Mucosa of stomach (tissue), 1 donor: ENCODE data around the gene GORASP2.

Source experiments
- H3K27me3 ChIP-seq: one replicate; pipeline ENCODE4 v1.7.0; 2013; ENCODE audit warnings: mild to moderate bottlenecking, low read length; ENCODE audit not compliant: control insufficient read depth, insufficient read depth
- H3K36me3 ChIP-seq: one replicate; pipeline ENCODE4 v1.7.0; 2013; ENCODE audit warnings: low read length; ENCODE audit not compliant: control insufficient read depth, insufficient read depth
- H3K4me1 ChIP-seq: one replicate; pipeline ENCODE4 v1.7.0; 2013; ENCODE audit warnings: mild to moderate bottlenecking, low read length; ENCODE audit not compliant: control insufficient read depth, insufficient read depth
- H3K4me3 ChIP-seq: one replicate; pipeline ENCODE4 v1.7.0; 2013; ENCODE audit warnings: low read length
- H3K9ac ChIP-seq: one replicate; pipeline ENCODE4 v1.7.0; 2013; ENCODE audit warnings: mild to moderate bottlenecking, low read length, moderate library complexity
- H3K9me3 ChIP-seq: one replicate; pipeline ENCODE4 v1.7.0; 2013; ENCODE audit warnings: mild to moderate bottlenecking, low read length, moderate library complexity; ENCODE audit not compliant: control insufficient read depth
- donor health status: Pancreatic carcinoma.

The GORASP2 gene

DNA sequence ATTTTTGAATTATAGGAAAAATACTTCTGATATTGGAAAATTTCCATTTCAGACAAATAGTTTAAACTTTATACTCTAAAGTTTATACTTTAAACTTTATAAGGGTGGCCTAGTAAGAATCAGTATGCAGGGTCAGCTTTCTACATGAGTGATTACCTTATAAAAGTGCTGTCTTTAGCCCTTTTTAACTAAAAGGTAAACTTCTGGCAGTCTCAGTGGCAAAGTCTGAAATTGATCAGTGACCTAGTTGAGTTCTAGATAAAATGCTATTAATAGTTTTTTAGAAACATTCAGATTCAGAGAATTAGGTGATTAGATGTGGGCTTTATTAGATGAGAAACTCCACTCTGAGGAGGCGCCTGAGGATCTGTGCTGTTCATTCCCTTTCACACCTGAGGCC, 15.5 kb downstream of the GORASP2 start:
- Histone ChIP-seq H3K4me1 (no peaks in the 10 kb centered on the region), H3K9me3 (no peaks in the 10 kb centered on the region), H3K36me3 (no peaks in the 10 kb centered on the region), H3K4me3 (no peak overlapping the region), H3K27me3 (no peaks in the 10 kb centered on the region), H3K9ac (no peak overlapping the region)

GRCh38 chr2:170949415-170949814, 20.4 kb downstream of the GORASP2 start:
- H3K36me3 ChIP-seq: no peaks in the 10 kb centered on the region
- no peaks in the 10 kb centered on the region for H3K27me3 ChIP-seq
- H3K9ac ChIP-seq: no peak overlapping the region
- no peak overlapping the region for H3K4me3 ChIP-seq
- no peaks in the 10 kb centered on the region for H3K4me1 ChIP-seq
- no peaks in the 10 kb centered on the region for H3K9me3 ChIP-seq

GRCh38 chr2:170950221-170950761, 21.2 kb downstream of the GORASP2 start:
- Histone ChIP-seq H3K4me1 (no peaks in the 10 kb centered on the region), H3K27me3 (no peaks in the 10 kb centered on the region), H3K36me3 (peaks cover 7% of the 10 kb centered on the region), H3K9me3 (no peaks in the 10 kb centered on the region), H3K4me3 (no peak overlapping the region), H3K9ac (no peak overlapping the region)

- H3K27me3 ChIP-seq: no peaks in the 10 kb centered on the region
- H3K4me1 ChIP-seq: no peaks in the 10 kb centered on the region
- no peak overlapping the region for H3K9ac ChIP-seq
- peaks cover 7% of the 10 kb centered on the region for H3K36me3 ChIP-seq
- H3K9me3 ChIP-seq: no peaks in the 10 kb centered on the region
- H3K4me3 ChIP-seq: no peak overlapping the region
Measured at GRCh38 chr2:170953941-170954340, 24.9 kb downstream of the GORASP2 start.

DNA sequence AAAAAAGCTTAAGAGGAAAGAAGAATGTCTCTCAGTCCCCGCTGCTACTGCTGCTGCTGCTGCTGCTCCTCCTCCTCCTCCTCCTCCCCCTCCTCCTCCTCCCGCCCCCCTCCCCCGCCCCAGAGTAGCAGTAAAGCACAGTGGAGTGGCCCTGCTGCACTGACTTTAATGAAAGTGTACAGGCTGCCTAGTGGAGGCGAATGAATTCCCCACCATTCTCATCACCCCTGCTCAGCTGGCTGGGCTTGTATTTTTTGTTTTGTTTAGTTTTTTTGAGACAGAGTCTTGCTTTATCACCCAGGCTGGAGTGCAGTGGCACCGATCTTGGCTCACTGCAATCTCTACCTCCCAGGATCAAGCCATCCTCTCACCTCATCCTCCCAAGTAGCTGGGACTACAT, 34.3 kb downstream of the GORASP2 start:
- Histone ChIP-seq H3K9ac (no peak overlapping the region), H3K9me3 (no peaks in the 10 kb centered on the region), H3K4me3 (no peak overlapping the region), H3K4me1 (no peaks in the 10 kb centered on the region), H3K36me3 (peaks cover 16% of the 10 kb centered on the region), H3K27me3 (no peaks in the 10 kb centered on the region)

DNA sequence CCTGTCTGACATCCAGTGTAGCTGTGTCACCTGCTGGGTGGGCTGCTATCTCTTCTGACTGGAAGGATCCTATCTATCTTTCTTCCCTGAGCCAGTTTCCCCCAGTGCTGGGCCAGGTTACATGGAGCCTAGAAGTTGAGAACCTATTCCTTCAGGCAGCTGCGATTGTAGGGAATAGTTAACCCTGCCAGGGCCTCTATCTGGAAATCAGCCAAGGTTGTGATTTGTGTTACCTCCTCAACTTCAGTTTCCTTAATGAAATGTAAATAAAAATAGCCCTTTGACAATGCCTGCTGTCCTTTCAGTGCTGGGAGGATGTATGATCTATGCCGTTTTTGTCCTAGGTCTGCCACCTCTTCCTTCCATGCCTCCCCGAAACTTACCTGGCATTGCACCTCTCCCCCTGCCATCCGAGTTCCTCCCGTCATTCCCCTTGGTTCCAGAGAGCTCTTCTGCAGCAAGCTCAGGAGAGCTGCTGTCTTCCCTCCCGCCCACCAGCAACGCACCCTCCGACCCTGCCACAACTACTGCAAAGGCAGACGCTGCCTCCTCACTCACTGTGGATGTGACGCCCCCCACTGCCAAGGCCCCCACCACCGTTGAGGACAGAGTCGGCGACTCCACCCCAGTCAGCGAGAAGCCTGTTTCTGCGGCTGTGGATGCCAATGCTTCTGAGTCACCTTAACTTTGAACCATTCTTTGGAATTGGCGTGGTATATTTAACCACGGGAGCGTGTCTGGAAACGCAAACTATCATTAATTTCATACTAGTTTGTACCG, 36.6 kb downstream of the GORASP2 start:
- H3K9me3 ChIP-seq: no peaks in the 10 kb centered on the region
- no peaks in the 10 kb centered on the region for H3K27me3 ChIP-seq
- H3K36me3 ChIP-seq: peaks cover 16% of the 10 kb centered on the region
- H3K9ac ChIP-seq: no peak overlapping the region
- H3K4me3 ChIP-seq: no peak overlapping the region
- H3K4me1 ChIP-seq: peaks cover 4% of the 10 kb centered on the region

DNA sequence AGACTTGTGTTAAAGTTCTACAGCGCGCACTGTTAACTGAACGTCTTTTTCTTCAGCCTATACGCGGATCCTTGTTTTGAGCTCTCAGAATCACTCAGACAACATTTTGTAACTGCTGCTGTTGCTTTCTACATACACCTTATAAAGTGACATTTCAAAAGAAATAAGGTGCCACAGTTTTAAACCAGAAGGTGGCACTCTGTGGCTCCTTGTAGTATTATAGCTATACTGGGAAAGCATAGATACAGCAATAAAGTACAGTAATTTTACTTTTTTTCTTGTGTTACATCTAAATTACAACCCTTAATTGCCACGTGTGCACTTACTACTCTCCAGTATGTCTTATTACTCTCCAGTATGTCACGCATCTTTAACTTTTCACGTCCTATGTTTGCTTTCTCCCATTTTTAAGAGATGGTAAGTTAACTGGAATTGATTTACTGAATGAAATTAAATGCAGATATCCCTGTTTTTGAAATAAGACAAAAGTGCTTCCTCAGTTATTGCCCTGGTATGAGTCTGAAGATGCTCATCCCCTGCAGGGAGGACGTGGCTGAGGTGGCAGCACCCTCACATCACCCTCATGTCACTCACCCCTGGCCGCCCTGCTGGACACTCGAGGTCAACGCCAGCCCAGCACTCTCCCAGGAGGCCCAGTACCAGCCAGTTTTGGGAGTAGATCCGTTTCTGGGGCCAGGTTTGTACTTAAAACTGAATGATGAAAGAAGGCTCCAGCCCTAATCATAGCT, 37.8 kb downstream of the GORASP2 start:
- H3K9me3 ChIP-seq: no peaks in the 10 kb centered on the region
- H3K4me3 ChIP-seq: no peak overlapping the region
- peaks cover 16% of the 10 kb centered on the region for H3K36me3 ChIP-seq
- H3K9ac ChIP-seq: no peak overlapping the region
- peaks cover 4% of the 10 kb centered on the region for H3K4me1 ChIP-seq
- H3K27me3 ChIP-seq: no peaks in the 10 kb centered on the region

DNA sequence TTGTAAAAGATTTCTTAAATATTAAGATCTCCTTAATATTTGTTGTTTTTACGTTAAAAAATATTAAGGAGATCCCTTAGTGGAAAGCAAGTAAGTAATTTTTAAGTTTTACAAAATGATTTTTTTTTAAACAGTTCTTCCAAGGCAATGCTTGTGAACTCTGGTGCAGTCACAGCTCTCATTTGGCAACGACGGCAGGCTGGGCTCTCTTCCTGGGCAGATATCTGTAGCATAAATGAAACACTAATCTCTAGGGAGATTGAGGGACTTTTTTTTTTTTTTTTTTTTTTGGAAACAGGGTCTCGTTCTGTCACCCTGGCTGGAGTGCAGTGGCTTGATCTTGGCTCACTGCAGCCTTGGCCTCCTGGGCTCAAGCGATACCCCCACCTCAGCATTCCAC, 38.5 kb downstream of the GORASP2 start:
- Histone ChIP-seq H3K9ac (no peak overlapping the region), H3K4me1 (peaks cover 4% of the 10 kb centered on the region), H3K36me3 (peaks cover 16% of the 10 kb centered on the region)

DNA sequence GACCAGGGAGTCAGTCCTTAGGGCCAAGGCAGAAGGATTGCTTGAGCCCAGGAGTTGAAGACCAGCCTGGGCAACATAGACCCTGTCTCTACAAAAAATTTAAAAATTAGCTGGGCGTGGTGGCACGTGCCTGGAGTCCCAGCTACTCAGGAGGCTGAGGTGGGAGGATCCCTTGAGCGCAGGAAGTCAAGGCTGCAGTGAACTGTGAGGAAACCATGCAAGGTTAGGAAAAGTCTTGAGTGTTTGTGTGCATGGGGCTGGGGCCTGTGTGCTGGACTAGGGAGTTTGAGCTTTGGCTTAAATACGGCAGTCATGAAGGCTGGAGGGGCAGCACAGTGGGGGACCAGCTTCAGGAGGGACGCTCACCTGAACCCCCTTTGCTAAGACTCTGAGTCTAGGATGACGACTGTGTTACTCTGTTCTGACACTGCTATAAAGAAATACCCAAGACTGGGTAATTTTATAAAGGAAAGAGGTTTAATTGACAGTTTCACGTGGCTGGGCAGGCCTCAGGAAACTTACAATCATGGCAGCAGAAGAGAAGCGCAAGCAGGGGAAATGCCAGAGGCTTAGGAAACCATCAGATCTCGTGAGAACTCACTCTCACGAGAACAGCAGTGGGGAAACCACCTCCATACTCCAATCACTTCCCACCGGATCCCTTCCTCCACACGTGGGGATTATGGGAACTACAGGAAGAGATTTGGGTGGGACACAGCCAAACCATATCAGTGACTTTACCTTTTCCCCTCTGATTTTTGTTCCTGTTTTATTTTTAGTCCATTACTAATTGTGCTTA, 39.4 kb downstream of the GORASP2 start:
- H3K27me3 ChIP-seq: no peaks in the 10 kb centered on the region
- H3K4me1 ChIP-seq: peaks cover 4% of the 10 kb centered on the region
- H3K36me3 ChIP-seq: peaks cover 16% of the 10 kb centered on the region
- no peak overlapping the region for H3K9ac ChIP-seq
- no peak overlapping the region for H3K4me3 ChIP-seq
- no peaks in the 10 kb centered on the region for H3K9me3 ChIP-seq

More for the DNA sequence above, 38.5 kb downstream of the GORASP2 start:
- Histone ChIP-seq H3K9me3 (no peaks in the 10 kb centered on the region), H3K4me3 (no peak overlapping the region), H3K27me3 (no peaks in the 10 kb centered on the region)

- Histone ChIP-seq H3K9ac (no peak overlapping the region), H3K27me3 (peaks cover 4% of the 10 kb centered on the region), H3K4me3 (no peak overlapping the region), H3K9me3 (no peaks in the 10 kb centered on the region), H3K36me3 (peaks cover 16% of the 10 kb centered on the region), H3K4me1 (peaks cover 9% of the 10 kb centered on the region)
Measured at GRCh38 chr2:170969030-170969429, 40.0 kb downstream of the GORASP2 start.

GRCh38 chr2:170969872-170970496, 40.9 kb downstream of the GORASP2 start:
- H3K4me3 ChIP-seq: no peak overlapping the region

More at GRCh38 chr2:170969872-170970496, 40.9 kb downstream of the GORASP2 start:
- Histone ChIP-seq H3K27me3 (peaks cover 10% of the 10 kb centered on the region), H3K36me3 (peaks cover 16% of the 10 kb centered on the region), H3K9ac (no peak overlapping the region), H3K9me3 (no peaks in the 10 kb centered on the region), H3K4me1 (peaks cover 11% of the 10 kb centered on the region)
